Type B pancreatic cell (in vitro differentiated cells): ENCODE data around the gene STAT5A. TPM values are rescaled to one million over a fixed set of nuclear protein-coding genes. Genes with fewer than 3 reads are reported as not detected.

Source experiments
- DNase-seq: peaks from one replicate; pipeline ENCODE4 v3.0.0; 2021; ENCODE audit warnings: mixed read lengths; ENCODE audit not compliant: unreplicated experiment; ENCODE audit errors: extremely low spot score
- H3K27ac Mint-ChIP-seq: 2 replicates; pipeline ENCODE4 v1.8.0; 2021; ENCODE audit warnings: mild to moderate bottlenecking, mixed read lengths
- H3K27me3 Mint-ChIP-seq: 2 replicates; pipeline ENCODE4 v1.8.0; 2021; ENCODE audit warnings: mixed read lengths
- H3K36me3 Mint-ChIP-seq: 2 replicates; pipeline ENCODE4 v1.8.0; 2021; ENCODE audit warnings: mixed read lengths
- H3K4me1 Mint-ChIP-seq: one replicate; pipeline ENCODE4 v1.8.0; 2021; ENCODE audit warnings: mixed read lengths; ENCODE audit not compliant: unreplicated experiment
- H3K4me3 Mint-ChIP-seq: 2 replicates; pipeline ENCODE4 v1.8.0; 2021; ENCODE audit warnings: mild to moderate bottlenecking, mixed read lengths
- H3K9me3 Mint-ChIP-seq: 2 replicates; pipeline ENCODE4 v1.8.0; 2021; ENCODE audit warnings: mixed read lengths
- CTCF ChIP-seq: fragments of 200-600 bp; sonication (generic); conservative IDR thresholded peaks from 2 replicates; pipeline ENCODE4 v1.5.0; 2021; ENCODE audit warnings: antibody characterized with exemption, mild to moderate bottlenecking
- total RNA-seq: library from RNA; stranded (reverse); gene quantifications from 2 replicates; pipeline ENCODE4 v1.2.1, GENCODE V29; 2021; ENCODE audit warnings: low replicate concordance

STAT5A gene
- total RNA-seq, 1 donor from 2014 or later = 2.0 TPM

- peaks cover 36% of the 10 kb centered on the region for H3K4me1 Mint-ChIP-seq
- H3K27me3 Mint-ChIP-seq = no peaks in the 10 kb centered on the region
- peak; percentile 79 for DNase-seq
- H3K9me3 Mint-ChIP-seq = no peaks in the 10 kb centered on the region
- H3K4me3 Mint-ChIP-seq = peak overlapping the region; percentile 94
- TF ChIP-seq CTCF = no peak
- H3K27ac Mint-ChIP-seq = peak overlapping the region; percentile 84
- H3K36me3 Mint-ChIP-seq = no peaks in the 10 kb centered on the region
These were observed 12.6 kb upstream of the STAT5A start for GRCh38 chr17:42275527-42276358.

- no peak for TF ChIP-seq CTCF
- H3K4me1 Mint-ChIP-seq = peaks cover 36% of the 10 kb centered on the region
- no peaks in the 10 kb centered on the region for H3K27me3 Mint-ChIP-seq
- H3K36me3 Mint-ChIP-seq = no peaks in the 10 kb centered on the region
- peak within 1 kb of the TSS; percentile 84 for H3K27ac Mint-ChIP-seq
- H3K9me3 Mint-ChIP-seq = no peaks in the 10 kb centered on the region
- no peak for DNase-seq
- peak within 1 kb of the TSS; percentile 94 for H3K4me3 Mint-ChIP-seq
These were observed 12.0 kb upstream of the STAT5A start, which contains the start of gene STAT5B for GRCh38 chr17:42276359-42276608. Gene STAT5B (minus strand): TSS chr17:42276391. CDS start chr17:42232127, 44,264 bp downstream.

GRCh38 chr17:42276609-42277341, 11.5 kb upstream of the STAT5A start:
- Mint-ChIP-seq H3K27ac (peak overlapping the region; percentile 80), H3K36me3 (no peaks in the 10 kb centered on the region), H3K4me1 (peaks cover 38% of the 10 kb centered on the region), H3K9me3 (no peaks in the 10 kb centered on the region), H3K4me3 (peak overlapping the region; percentile 81), H3K27me3 (no peaks in the 10 kb centered on the region)
- TF ChIP-seq CTCF = no peak
- DNase-seq = peak; percentile 72

GRCh38 chr17:42277342-42277712, 11.0 kb upstream of the STAT5A start:
- DNase-seq = no peak
- peaks cover 34% of the 10 kb centered on the region for H3K4me1 Mint-ChIP-seq
- peak overlapping the region; percentile 81 for H3K4me3 Mint-ChIP-seq
- peak overlapping the region; percentile 80 for H3K27ac Mint-ChIP-seq
- no peak for TF ChIP-seq CTCF
- no peaks in the 10 kb centered on the region for H3K9me3 Mint-ChIP-seq
- H3K36me3 Mint-ChIP-seq = no peaks in the 10 kb centered on the region
- no peaks in the 10 kb centered on the region for H3K27me3 Mint-ChIP-seq

- H3K36me3 Mint-ChIP-seq = no peaks in the 10 kb centered on the region
- H3K4me3 Mint-ChIP-seq = no peak overlapping the region
- H3K9me3 Mint-ChIP-seq = no peaks in the 10 kb centered on the region
- no peak for TF ChIP-seq CTCF
- H3K27ac Mint-ChIP-seq = no peak overlapping the region
- no peaks in the 10 kb centered on the region for H3K27me3 Mint-ChIP-seq
- peaks cover 18% of the 10 kb centered on the region for H3K4me1 Mint-ChIP-seq
- peak; percentile 36 for DNase-seq
These were observed 8.3 kb upstream of the STAT5A start for GRCh38 chr17:42279776-42280630.
